K562 (cell line): ENCODE measurements around the gene MTHFD2. TPM values are rescaled to one million over a fixed set of nuclear protein-coding genes. Genes with fewer than 3 reads are reported as not detected.

ENCODE experiments used
- ARHGAP35 ChIP-seq: fragments of 450-650 bp; IDR thresholded peaks from 2 replicates; pipeline ENCODE4 v1.6.1; 2018; ENCODE audit not compliant: partially characterized antibody
- BMI1 ChIP-seq: fragments of 150-350 bp; IDR thresholded peaks from 2 replicates; pipeline ENCODE4 v1.6.1; 2014; ENCODE audit warnings: low read length
- CLOCK ChIP-seq: fragments of 250-450 bp; sonication (Bioruptor Pico); IDR thresholded peaks from 2 replicates; pipeline ENCODE4 v1.4.0; 2020; ENCODE audit warnings: mild to moderate bottlenecking, moderate library complexity, borderline replicate concordance
- ERF ChIP-seq: fragments of 450-650 bp; formaldehyde crosslinking; IDR thresholded peaks from 2 replicates; pipeline ENCODE4 v1.4.0; 2020; ENCODE audit warnings: mild to moderate bottlenecking, mixed read lengths
- FOXA3 ChIP-seq, 2 experiments: fragments of 450-650 bp in 1 of 2; sonication (generic) in 1 of 2; formaldehyde crosslinking; IDR thresholded peaks in 1 of 2; conservative IDR thresholded peaks in 1 of 2; 2 replicates each; pipeline versions ENCODE4 v1.4.0 to v1.8.0; 2020 to 2022; ENCODE audit warnings: mild to moderate bottlenecking in 2 of 2, missing genetic modification reagents in 1 of 2
- GATAD2A ChIP-seq: fragments of 450-650 bp; IDR thresholded peaks from 2 replicates; pipeline ENCODE4 v1.6.1; 2017
- ILK ChIP-seq: fragments of 450-650 bp; IDR thresholded peaks from 2 replicates; pipeline ENCODE4 v1.6.1; 2016; ENCODE audit warnings: missing genetic modification characterization, low read depth, mild to moderate bottlenecking, missing compliant biosample characterization, moderate library complexity, borderline replicate concordance
- MAX ChIP-seq: sonication (generic); formaldehyde crosslinking; IDR thresholded peaks from 2 replicates; pipeline ENCODE4 v1.9.0; 2022; ENCODE audit warnings: mild to moderate bottlenecking, missing genetic modification reagents
- MEF2D ChIP-seq: conservative IDR thresholded peaks from 2 replicates; pipeline ENCODE4 v1.6.1; 2016; ENCODE audit warnings: low read depth, missing genetic modification characterization, missing compliant biosample characterization
- PTBP1 ChIP-seq: fragments of 200-400 bp; formaldehyde crosslinking; IDR thresholded peaks from 2 replicates; pipeline ENCODE4 v1.6.1; 2017; ENCODE audit warnings: low read depth, low read length
- RBM15 ChIP-seq: fragments of 200-400 bp; formaldehyde crosslinking; IDR thresholded peaks from 2 replicates; pipeline ENCODE4 v1.6.1; 2018; ENCODE audit warnings: mild to moderate bottlenecking, low read length, moderate library complexity; ENCODE audit not compliant: insufficient read depth
- RFX5 ChIP-seq: IDR thresholded peaks from 2 replicates; pipeline ENCODE4 v1.6.1; 2011; ENCODE audit warnings: low read depth, mild to moderate bottlenecking, improper control_type of control experiment, low read length
- SMARCC2 ChIP-seq: fragments of 450-650 bp; IDR thresholded peaks from 2 replicates; pipeline ENCODE4 v1.6.1; 2017; ENCODE audit warnings: antibody characterized with exemption, moderate library complexity, mild to moderate bottlenecking, low read depth
- SRF ChIP-seq, 2 experiments: fragments of 250-450, 450-650 bp in 1 of 2; sonication (Bioruptor Pico) in 1 of 2; sonication (generic) in 1 of 2; formaldehyde crosslinking; IDR thresholded peaks; 2 replicates each; pipeline versions ENCODE4 v1.5.0 to v1.5.1; 2020 to 2022; ENCODE audit warnings: mild to moderate bottlenecking in 1 of 2, missing genetic modification reagents in 1 of 2
- ZBTB1 ChIP-seq: sonication (generic); formaldehyde crosslinking; IDR thresholded peaks from 2 replicates; pipeline ENCODE4 v1.8.1; 2023; ENCODE audit warnings: missing genetic modification reagents, low read depth, mild to moderate bottlenecking, borderline replicate concordance
- ZBTB7A ChIP-seq: IDR thresholded peaks from 2 replicates; pipeline ENCODE4 v1.6.1; 2011; ENCODE audit warnings: low read depth, mild to moderate bottlenecking, low read length, moderate library complexity, borderline replicate concordance; ENCODE audit not compliant: control insufficient read depth
- ZNF133 ChIP-seq: fragments of 250-450 bp; sonication (Bioruptor Pico); IDR thresholded peaks from 2 replicates; pipeline ENCODE4 v1.4.0; 2020; ENCODE audit warnings: mild to moderate bottlenecking
- ZNF311 ChIP-seq: fragments of 250-450 bp; sonication (Bioruptor Pico); IDR thresholded peaks from 2 replicates; pipeline ENCODE4 v1.4.0; 2020; ENCODE audit warnings: mild to moderate bottlenecking, moderate library complexity
- polyA plus RNA-seq, 8 experiments: library from polyadenylated mRNA; depleted of rRNA in 4 of 8; stranded (reverse) in 5 of 8; unstranded in 3 of 8; fragments of >200 nt; fragmentation: Nextera tagmentation in 2 of 8; fragmentation: Illumina TruSeq in 1 of 8; extraction: Ambion mirVana in 2 of 8; extraction: Trizol in 1 of 8; gene quantifications; 2 replicates each; pipeline versions ENCODE4 v1.2.1 to v1.2.3, GENCODE V29; 2011 to 2014; ENCODE audit warnings: inconsistent platforms in 1 of 8, missing spikeins in 1 of 8
- total RNA-seq, 7 experiments: library from RNA; depleted of rRNA in 6 of 7; stranded (reverse); fragments of >200 nt in 6 of 7; fragmentation: Illumina TruSeq in 2 of 7; extraction: Trizol in 2 of 7; gene quantifications; 2 replicates each; pipeline versions ENCODE4 v1.2.1 to v1.2.3, GENCODE V29; 2011 to 2021; ENCODE audit warnings: low replicate concordance in 1 of 7
- TF ChIP-seq, protein P1 (sequence below): fragments of 250-450 bp; sonication (Bioruptor Pico); IDR thresholded peaks from 2 replicates; pipeline ENCODE4 v1.9.0; 2021; ENCODE audit warnings: mild to moderate bottlenecking, inconsistent platforms
- TF ChIP-seq, protein P2 (sequence below), 3 experiments: fragments of 200-800 bp in 1 of 3; sonication (Bioruptor generic) in 1 of 3; sonication (generic) in 1 of 3; formaldehyde crosslinking in 1 of 3; IDR thresholded peaks; 2 replicates each; pipeline versions ENCODE4 v1.6.1 to v1.8.0; 2016 to 2022; ENCODE audit warnings: mild to moderate bottlenecking in 2 of 3, missing compliant biosample characterization in 2 of 3, missing genetic modification characterization in 2 of 3, missing genetic modification reagents in 1 of 3

Gene MTHFD2
- total and polyA plus RNA-seq, 9 of the 15 experiments (the other 6 are each of a cell fraction or from before 2014, with no cell fraction given), result 113 to 520 (median 234) TPM

- TF ChIP-seq MEF2D (tag) (no peak), MAX (no peak), FOXA3 (CRISPR knock-in tag; conservative IDR thresholded peaks at IDR 0.05 in 1 of 2, IDR thresholded peaks at IDR 0.05 in 1 of 2) (no peak), SRF (CRISPR knock-in tag; IDR thresholded peaks at IDR 0.05) (peak in 1 of 2 experiments; percentile 59; a peak in 2 of 4 replicates), ZBTB1 (CRISPR knock-in tag) (peak; percentile 65; the same call in 1 of the 2 replicates), ZBTB7A (peak; percentile 89), ERF (0 out of 2 replicates have a peak, but pooled peaks have one; percentile 18), CLOCK (CRISPR knock-in tag) (no peak), ZNF133 (no peak), PTBP1 (0 out of 2 replicates have a peak, but pooled peaks have one; percentile 18), GATAD2A (0 out of 2 replicates have a peak, but pooled peaks have one; percentile 63), ILK (no peak), RBM15 (no peak), BMI1 (no peak), RFX5 (no peak), ZNF311 (CRISPR knock-in tag) (no peak), SMARCC2 (no peak), ARHGAP35 (no peak)
- TF ChIP-seq, protein P1, sequence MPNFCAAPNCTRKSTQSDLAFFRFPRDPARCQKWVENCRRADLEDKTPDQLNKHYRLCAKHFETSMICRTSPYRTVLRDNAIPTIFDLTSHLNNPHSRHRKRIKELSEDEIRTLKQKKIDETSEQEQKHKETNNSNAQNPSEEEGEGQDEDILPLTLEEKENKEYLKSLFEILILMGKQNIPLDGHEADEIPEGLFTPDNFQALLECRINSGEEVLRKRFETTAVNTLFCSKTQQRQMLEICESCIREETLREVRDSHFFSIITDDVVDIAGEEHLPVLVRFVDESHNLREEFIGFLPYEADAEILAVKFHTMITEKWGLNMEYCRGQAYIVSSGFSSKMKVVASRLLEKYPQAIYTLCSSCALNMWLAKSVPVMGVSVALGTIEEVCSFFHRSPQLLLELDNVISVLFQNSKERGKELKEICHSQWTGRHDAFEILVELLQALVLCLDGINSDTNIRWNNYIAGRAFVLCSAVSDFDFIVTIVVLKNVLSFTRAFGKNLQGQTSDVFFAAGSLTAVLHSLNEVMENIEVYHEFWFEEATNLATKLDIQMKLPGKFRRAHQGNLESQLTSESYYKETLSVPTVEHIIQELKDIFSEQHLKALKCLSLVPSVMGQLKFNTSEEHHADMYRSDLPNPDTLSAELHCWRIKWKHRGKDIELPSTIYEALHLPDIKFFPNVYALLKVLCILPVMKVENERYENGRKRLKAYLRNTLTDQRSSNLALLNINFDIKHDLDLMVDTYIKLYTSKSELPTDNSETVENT, result peak; percentile 87
- TF ChIP-seq, protein P2, sequence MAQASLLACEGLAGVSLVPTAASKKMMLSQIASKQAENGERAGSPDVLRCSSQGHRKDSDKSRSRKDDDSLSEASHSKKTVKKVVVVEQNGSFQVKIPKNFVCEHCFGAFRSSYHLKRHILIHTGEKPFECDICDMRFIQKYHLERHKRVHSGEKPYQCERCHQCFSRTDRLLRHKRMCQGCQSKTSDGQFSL (CRISPR knock-in tag; IDR thresholded peaks at IDR 0.05), result no peak
- TF ChIP-seq, protein P2 (tag; IDR thresholded peaks at IDR 0.05), result peak in 1 of 2 experiments; percentile 65; a peak in 1 of 4 replicates
Observed at GRCh38 chr2:74178211-74179062, 20.0 kb upstream of the MTHFD2 start, which contains the start of gene MOB1A (continued).
